GM12872 (cell line): Measurements from ENCODE around the gene TUBB4B.

Source experiments
- TF ChIP-seq, protein P1 (sequence below): IDR thresholded peaks from 3 replicates; pipeline ENCODE4 v1.5.1; 2011; ENCODE audit warnings: low read depth, mild to moderate bottlenecking, low read length, moderate library complexity; ENCODE audit not compliant: insufficient read depth

TUBB4B gene

DNA sequence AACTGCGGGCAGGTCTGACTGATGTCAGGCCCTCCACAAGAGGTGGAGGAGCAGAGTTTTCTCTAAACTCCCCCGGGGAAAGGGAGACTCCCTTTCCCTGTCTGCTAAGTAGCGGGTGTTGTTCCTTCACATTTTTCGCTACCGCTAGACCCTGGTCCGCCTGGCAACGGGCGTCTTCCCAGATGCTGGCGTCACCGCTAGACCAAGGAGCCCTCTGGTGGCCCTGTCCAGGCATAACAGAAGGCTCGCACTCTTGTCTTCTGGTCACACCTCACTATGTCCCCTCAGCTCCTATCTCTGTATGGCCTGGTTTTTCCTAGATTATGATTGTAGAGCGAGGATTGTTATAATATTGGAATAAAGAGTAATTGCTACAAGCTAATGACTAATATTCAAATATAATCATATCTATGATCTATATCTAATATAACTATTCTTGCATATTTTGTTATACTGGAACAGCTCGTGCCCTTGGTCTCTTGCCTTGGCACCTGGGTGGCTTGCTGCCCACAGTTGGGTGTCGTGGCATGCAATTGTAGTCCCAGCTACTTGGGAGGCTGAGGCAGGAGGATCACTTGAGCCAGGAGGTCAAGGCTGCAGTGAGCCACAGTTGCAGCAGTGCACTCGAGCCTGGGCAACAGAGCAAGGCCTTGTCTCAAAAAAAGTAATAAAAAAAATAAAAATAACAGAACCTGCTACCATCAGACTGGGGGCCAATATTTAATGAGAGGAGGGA, 21.3 kb downstream of the TUBB4B start:
- TF ChIP-seq, protein P1, sequence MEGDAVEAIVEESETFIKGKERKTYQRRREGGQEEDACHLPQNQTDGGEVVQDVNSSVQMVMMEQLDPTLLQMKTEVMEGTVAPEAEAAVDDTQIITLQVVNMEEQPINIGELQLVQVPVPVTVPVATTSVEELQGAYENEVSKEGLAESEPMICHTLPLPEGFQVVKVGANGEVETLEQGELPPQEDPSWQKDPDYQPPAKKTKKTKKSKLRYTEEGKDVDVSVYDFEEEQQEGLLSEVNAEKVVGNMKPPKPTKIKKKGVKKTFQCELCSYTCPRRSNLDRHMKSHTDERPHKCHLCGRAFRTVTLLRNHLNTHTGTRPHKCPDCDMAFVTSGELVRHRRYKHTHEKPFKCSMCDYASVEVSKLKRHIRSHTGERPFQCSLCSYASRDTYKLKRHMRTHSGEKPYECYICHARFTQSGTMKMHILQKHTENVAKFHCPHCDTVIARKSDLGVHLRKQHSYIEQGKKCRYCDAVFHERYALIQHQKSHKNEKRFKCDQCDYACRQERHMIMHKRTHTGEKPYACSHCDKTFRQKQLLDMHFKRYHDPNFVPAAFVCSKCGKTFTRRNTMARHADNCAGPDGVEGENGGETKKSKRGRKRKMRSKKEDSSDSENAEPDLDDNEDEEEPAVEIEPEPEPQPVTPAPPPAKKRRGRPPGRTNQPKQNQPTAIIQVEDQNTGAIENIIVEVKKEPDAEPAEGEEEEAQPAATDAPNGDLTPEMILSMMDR = peak; percentile 25; the same call in 2 of the 3 replicates

- TF ChIP-seq, protein P1 = no peak
Measured at GRCh38 chr9:137262909-137263285, 21.8 kb downstream of the TUBB4B start.

- TF ChIP-seq, protein P1 = no peak
Measured at GRCh38 chr9:137263506-137263905, 22.4 kb downstream of the TUBB4B start.

GRCh38 chr9:137264067-137264466, 23.0 kb downstream of the TUBB4B start:
- TF ChIP-seq, protein P1 = no peak

DNA sequence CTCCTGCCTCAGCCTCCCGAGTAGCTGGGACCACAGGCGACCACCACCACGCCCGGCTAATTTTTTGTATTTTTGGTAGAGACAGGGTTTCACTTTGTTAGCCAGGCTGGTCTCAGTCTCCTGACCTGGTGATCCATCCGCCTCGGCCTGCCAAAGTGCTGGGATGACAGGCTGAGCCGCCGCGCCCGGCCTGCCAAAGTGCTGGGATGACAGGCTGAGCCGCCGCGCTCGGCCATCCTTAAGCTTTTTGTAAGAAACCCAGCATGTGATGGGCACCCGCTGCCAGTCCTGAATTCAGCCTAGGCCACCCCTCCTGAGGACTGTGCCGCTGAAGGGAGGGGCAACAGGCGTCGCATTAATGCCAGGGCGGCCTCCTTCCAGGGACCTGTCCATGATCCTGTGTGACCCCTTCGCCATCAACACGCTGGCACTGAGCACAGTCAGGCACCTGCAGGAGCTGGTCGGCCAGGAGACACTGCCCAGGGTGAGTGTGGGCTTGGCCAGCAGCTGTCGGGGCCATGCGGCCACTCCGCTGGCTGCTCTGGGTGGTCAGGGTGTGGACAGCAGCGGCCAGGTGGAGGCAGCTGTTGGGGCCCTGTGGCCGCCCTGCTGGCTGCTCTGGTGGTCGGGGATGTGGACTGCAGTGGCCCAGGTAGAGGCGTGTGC, 24.5 kb downstream of the TUBB4B start:
- TF ChIP-seq, protein P1 = no peak

GRCh38 chr9:137266162-137266527, 25.1 kb downstream of the TUBB4B start:
- TF ChIP-seq, protein P1 = no peak

- TF ChIP-seq, protein P1 = no peak
Measured at GRCh38 chr9:137266585-137267453, 25.7 kb downstream of the TUBB4B start.
